ENCODE results near the gene ZXDA. TPM values are rescaled to one million over a fixed set of nuclear protein-coding genes. Genes with fewer than 3 reads are reported as not detected.

ZXDA gene
- total and polyA plus RNA-seq, 4 donors, result 3.9 to 11.2 (median 7.4) TPM

DNA sequence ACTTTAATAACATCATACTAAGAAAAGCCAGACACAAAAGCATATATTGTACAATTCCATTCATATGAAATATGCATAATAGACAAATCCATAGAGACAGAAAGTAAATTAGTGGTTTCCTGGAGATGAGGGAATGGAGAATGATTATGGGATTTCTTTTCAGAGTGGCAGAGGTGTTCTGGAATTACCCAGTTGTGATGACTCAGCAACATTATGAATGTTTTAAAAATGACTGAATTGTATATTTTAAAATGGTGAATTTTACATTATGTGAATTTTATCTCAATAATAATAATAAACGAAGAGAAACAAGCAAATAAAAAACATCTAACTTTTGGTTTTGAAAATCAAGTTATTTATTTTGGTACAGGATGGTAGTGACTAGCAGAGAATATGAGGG is 11.2 kb downstream of the ZXDA start:
- WGBS (ENCODE audit: insufficient coverage), result no CpG with 5 or more reads among the region's 1 CpG
- Histone ChIP-seq H3K4me1 (ENCODE audit: control insufficient read depth, insufficient read depth, low read length) (no peaks in the 10 kb centered on the region), H3K4me3 (ENCODE audit: low read depth, low read length) (no peak overlapping the region), H3K36me3 (ENCODE audit: control insufficient read depth, insufficient read depth, low read length) (no peaks in the 10 kb centered on the region), H3K27ac (ENCODE audit: low read depth, low read length) (no peak overlapping the region), H3K9me3 (ENCODE audit: control insufficient read depth, insufficient read depth, low read length) (no peaks in the 10 kb centered on the region), H3K27me3 (ENCODE audit: control insufficient read depth, insufficient read depth, low read length) (no peaks in the 10 kb centered on the region)
- DNase-seq (ENCODE audit: low read depth in 4 of 6, low spot score in 6 of 6), result no peak

DNA sequence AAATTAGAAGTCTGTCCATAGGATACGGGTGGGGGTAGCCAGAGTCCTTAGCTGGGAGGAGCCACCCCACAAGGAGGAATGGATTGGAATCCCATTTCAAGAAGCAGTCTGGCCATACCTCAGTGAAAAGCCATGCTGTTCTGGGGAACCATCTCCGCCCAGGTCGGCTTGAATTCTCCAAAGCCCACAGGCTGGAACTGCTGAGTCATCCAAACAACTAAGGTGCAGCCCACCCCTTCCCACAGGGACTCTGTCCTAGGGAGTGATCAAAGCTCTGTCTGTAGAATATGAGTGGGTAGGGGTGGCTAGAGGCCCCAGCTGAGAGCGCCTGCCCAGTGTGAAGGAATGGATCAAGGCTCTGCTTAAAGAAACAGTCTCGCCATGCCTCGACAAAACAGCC is 38.8 kb downstream of the ZXDA start:
- WGBS (ENCODE audit: insufficient coverage), result 82% methylated on average over 5 of the region's 6 CpGs
- Histone ChIP-seq H3K27me3 (ENCODE audit: control insufficient read depth, insufficient read depth, low read length) (no peaks in the 10 kb centered on the region), H3K4me3 (ENCODE audit: low read depth, low read length) (no peak overlapping the region), H3K36me3 (ENCODE audit: control insufficient read depth, insufficient read depth, low read length) (no peaks in the 10 kb centered on the region), H3K4me1 (ENCODE audit: control insufficient read depth, insufficient read depth, low read length) (no peaks in the 10 kb centered on the region), H3K27ac (ENCODE audit: low read depth, low read length) (no peak overlapping the region), H3K9me3 (ENCODE audit: control insufficient read depth, insufficient read depth, low read length) (no peaks in the 10 kb centered on the region)
- DNase-seq (ENCODE audit: low read depth in 4 of 6, low spot score in 6 of 6), result no peak

Other genes starting within 250 kb of the ZXDA start
- gene NLRP2B, start 230.2 kb downstream of the ZXDA start, total RNA-seq, result under 1 TPM; 0.06 to 0.10 TPM
- gene NLRP2B, start 230.2 kb downstream of the ZXDA start, polyA plus RNA-seq (ENCODE audit: insufficient read length in 2 of 2), result under 1 TPM; 0.13 to 0.15 TPM